Natural killer cell (primary cell): ENCODE results near the gene CHST8. TPM values are rescaled to one million over a fixed set of nuclear protein-coding genes. Genes with fewer than 3 reads are reported as not detected.

Experiments
- ATAC-seq, 3 donors: fragments of 150-1000 bp in 2 of 3; fragments of 200-7000 bp in 1 of 3; cut with Tn5 transposase; 1 replicate in 1 of 3; 2 replicates in 2 of 3; pipeline ENCODE4 v1.10.0; 2021; ENCODE audit warnings: mild to moderate bottlenecking in 2 of 3, moderate library complexity in 2 of 3
- DNase-seq, 2 donors: peaks; one replicate each; pipeline versions ENCODE4 v3.0.0 to v3.0.0-alpha.2; 2013 to 2021; ENCODE audit warnings: mixed read lengths in 1 of 2
- H3K27ac ChIP-seq: one replicate; pipeline ENCODE4 v1.5.1; 2013; ENCODE audit warnings: mild to moderate bottlenecking, low read length
- H3K27me3 ChIP-seq: one replicate; pipeline ENCODE4 v1.6.1; 2013; ENCODE audit warnings: low read length; ENCODE audit not compliant: control insufficient read depth, insufficient read depth
- H3K36me3 ChIP-seq: one replicate; pipeline ENCODE4 v1.6.1; 2013; ENCODE audit warnings: low read length; ENCODE audit not compliant: control insufficient read depth, insufficient read depth
- H3K4me1 ChIP-seq: one replicate; pipeline ENCODE4 v1.6.1; 2013; ENCODE audit warnings: low read length; ENCODE audit not compliant: control insufficient read depth, insufficient read depth
- H3K4me3 ChIP-seq: one replicate; pipeline ENCODE4 v1.5.1; 2013; ENCODE audit warnings: low read length
- H3K9me3 ChIP-seq: one replicate; pipeline ENCODE4 v1.6.1; 2013; ENCODE audit warnings: low read length; ENCODE audit not compliant: control insufficient read depth, insufficient read depth
- H3K27ac Mint-ChIP-seq, 2 donors: one replicate each; pipeline ENCODE4 v1.8.0; 2022; ENCODE audit warnings: mild to moderate bottlenecking in 2 of 2, mixed read lengths in 2 of 2, moderate library complexity in 1 of 2
- H3K27me3 Mint-ChIP-seq, 2 donors: one replicate each; pipeline ENCODE4 v1.8.0; 2022; ENCODE audit warnings: low read depth in 2 of 2, mixed read lengths in 2 of 2
- H3K36me3 Mint-ChIP-seq: one replicate; pipeline ENCODE4 v1.8.0; 2022; ENCODE audit warnings: mixed read lengths
- H3K4me1 Mint-ChIP-seq, 2 donors: one replicate each; pipeline ENCODE4 v1.8.0; 2022; ENCODE audit warnings: mixed read lengths in 2 of 2
- H3K4me3 Mint-ChIP-seq: one replicate; pipeline ENCODE4 v1.8.0; 2022; ENCODE audit warnings: mild to moderate bottlenecking, moderate library complexity, mixed read lengths
- H3K9me3 Mint-ChIP-seq, 2 donors: one replicate each; pipeline ENCODE4 v1.8.0; 2022; ENCODE audit warnings: mixed read lengths in 2 of 2
- WGBS: methylation state at CpG from one replicate; pipeline ENCODE4 v1.1.7; 2013; ENCODE audit warnings: missing lambda C conversion rate; ENCODE audit not compliant: insufficient coverage; 5-methylcytosine and 5-hydroxymethylcytosine counted together
- intact Hi-C: fragments of 100-400 bp; cut with micrococcal nuclease; formaldehyde crosslinking; loops from one replicate; pipeline ENCODE4 v1.14.2; 2022
- total RNA-seq, 4 donors: library from RNA; stranded (reverse); fragments of 120-200 nt in 1 of 4; gene quantifications; one replicate each; pipeline versions ENCODE4 v1.2.3 to v1.2.4, GENCODE V29; 2013 to 2022
- TF ChIP-seq, protein P1 (sequence below): fragments of 200-600 bp; IDR thresholded peaks from one replicate; pipeline ENCODE4 v1.8.0; 2022; ENCODE audit warnings: antibody characterized with exemption

The CHST8 gene
- total RNA-seq, 3 donors from 2014 or later (not counting 1 experiment from before 2014, with no cell fraction given): not detected

DNA sequence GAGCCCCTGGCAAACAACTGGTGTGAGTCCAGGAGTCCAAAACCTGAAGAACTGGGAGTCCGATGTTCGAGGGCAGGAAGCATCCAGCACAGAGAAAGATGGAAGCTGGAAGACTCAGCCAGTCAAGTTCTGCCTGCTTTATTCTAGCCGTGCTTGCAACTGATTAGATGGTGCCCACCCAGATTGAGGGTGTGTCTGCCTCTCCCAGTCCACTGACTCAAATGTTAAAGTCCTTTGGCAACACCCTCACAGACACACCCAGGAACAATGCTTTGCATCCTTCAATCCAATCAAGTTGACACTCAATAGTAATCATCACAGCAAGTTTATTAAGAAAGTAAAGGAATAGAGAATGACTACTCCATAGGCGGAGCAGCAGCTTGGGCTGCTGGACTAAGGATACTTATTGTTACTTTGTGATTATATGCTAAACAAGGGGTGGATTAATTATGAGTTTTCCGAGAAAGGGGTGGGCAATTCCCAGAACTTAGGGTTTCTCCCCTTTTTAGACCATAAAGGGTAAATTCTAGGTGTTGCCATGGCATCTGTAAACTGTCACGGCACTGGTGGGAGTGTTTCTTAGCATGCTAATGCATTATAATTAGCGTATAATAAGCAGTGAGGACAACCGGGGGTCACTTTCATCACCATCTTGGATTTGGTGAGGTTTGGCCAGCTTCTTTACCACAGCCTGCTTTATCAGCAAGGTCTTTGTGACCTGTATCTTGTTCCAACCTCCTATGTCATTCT is 109.3 kb downstream of the CHST8 start:
- H3K27ac Mint-ChIP-seq: no peak overlapping the region
- TF ChIP-seq, protein P1, sequence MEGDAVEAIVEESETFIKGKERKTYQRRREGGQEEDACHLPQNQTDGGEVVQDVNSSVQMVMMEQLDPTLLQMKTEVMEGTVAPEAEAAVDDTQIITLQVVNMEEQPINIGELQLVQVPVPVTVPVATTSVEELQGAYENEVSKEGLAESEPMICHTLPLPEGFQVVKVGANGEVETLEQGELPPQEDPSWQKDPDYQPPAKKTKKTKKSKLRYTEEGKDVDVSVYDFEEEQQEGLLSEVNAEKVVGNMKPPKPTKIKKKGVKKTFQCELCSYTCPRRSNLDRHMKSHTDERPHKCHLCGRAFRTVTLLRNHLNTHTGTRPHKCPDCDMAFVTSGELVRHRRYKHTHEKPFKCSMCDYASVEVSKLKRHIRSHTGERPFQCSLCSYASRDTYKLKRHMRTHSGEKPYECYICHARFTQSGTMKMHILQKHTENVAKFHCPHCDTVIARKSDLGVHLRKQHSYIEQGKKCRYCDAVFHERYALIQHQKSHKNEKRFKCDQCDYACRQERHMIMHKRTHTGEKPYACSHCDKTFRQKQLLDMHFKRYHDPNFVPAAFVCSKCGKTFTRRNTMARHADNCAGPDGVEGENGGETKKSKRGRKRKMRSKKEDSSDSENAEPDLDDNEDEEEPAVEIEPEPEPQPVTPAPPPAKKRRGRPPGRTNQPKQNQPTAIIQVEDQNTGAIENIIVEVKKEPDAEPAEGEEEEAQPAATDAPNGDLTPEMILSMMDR: no peak
- Histone ChIP-seq H3K4me1 (no peaks in the 10 kb centered on the region), H3K4me3 (no peak overlapping the region), H3K36me3 (no peaks in the 10 kb centered on the region), H3K27me3 (no peaks in the 10 kb centered on the region), H3K27ac (no peak overlapping the region), H3K9me3 (no peaks in the 10 kb centered on the region)
- H3K4me3 Mint-ChIP-seq: no peak overlapping the region
- 88% methylated on average over 8 of the region's 8 CpGs for WGBS
- DNase-seq (no peak), ATAC-seq (no peak)
- H3K9me3 Mint-ChIP-seq: no peaks in the 10 kb centered on the region
- no peaks in the 10 kb centered on the region for H3K4me1 Mint-ChIP-seq
- intact Hi-C loops: no loop called here
- H3K27me3 Mint-ChIP-seq: peaks cover 0 to 4% of the 10 kb centered on the region in 2 donors
- H3K36me3 Mint-ChIP-seq: no peaks in the 10 kb centered on the region

DNA sequence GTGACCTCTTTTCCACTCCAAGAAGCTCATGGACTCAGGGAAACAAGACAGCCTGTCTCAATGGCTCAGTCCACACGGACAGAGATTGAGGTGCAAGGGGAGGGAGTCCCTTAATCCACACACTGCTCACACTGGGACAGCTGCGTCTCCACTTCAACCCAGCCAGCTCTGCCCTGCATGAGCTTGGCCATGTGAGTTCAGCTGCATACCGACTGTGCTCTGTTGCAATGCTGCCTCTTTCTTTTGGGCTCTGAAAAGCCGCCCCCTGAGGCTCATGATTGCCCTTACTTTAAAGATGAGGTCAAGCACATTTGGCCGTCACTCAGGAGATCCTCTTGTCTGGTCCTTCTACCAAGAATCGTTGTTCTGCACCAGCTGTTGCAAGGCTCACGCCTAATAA is 110.1 kb downstream of the CHST8 start:
- ATAC-seq (no peak), DNase-seq (no peak)
- H3K27ac Mint-ChIP-seq: no peak overlapping the region
- Histone ChIP-seq H3K27ac (no peak overlapping the region), H3K36me3 (no peaks in the 10 kb centered on the region), H3K4me1 (no peaks in the 10 kb centered on the region), H3K27me3 (no peaks in the 10 kb centered on the region), H3K4me3 (no peak overlapping the region), H3K9me3 (no peaks in the 10 kb centered on the region)
- H3K27me3 Mint-ChIP-seq: peaks cover 0 to 4% of the 10 kb centered on the region in 2 donors
- TF ChIP-seq, protein P1: no peak
- no peaks in the 10 kb centered on the region for H3K9me3 Mint-ChIP-seq
- WGBS: 79% methylated on average over 7 of the region's 7 CpGs
- no peaks in the 10 kb centered on the region for H3K4me1 Mint-ChIP-seq
- no peaks in the 10 kb centered on the region for H3K36me3 Mint-ChIP-seq
- intact Hi-C loops: no loop called here
- no peak overlapping the region for H3K4me3 Mint-ChIP-seq

- H3K9me3 Mint-ChIP-seq: no peaks in the 10 kb centered on the region
- 38% methylated on average over 3 of the region's 3 CpGs for WGBS
- H3K27me3 Mint-ChIP-seq: peaks cover 0 to 8% of the 10 kb centered on the region in 2 donors
- DNase-seq: no peak
- H3K9me3 ChIP-seq: no peaks in the 10 kb centered on the region
- H3K27ac ChIP-seq: no peak overlapping the region
- intact Hi-C loops: no loop called here
- H3K4me1 Mint-ChIP-seq: no peaks in the 10 kb centered on the region
- H3K4me3 Mint-ChIP-seq: no peak overlapping the region
- TF ChIP-seq, protein P1: no peak
- no peak overlapping the region for H3K27ac Mint-ChIP-seq
- no peaks in the 10 kb centered on the region for H3K27me3 ChIP-seq
- no peak for ATAC-seq
- H3K36me3 ChIP-seq: no peaks in the 10 kb centered on the region
- no peaks in the 10 kb centered on the region for H3K4me1 ChIP-seq
- no peaks in the 10 kb centered on the region for H3K36me3 Mint-ChIP-seq
- no peak overlapping the region for H3K4me3 ChIP-seq
Observed at GRCh38 chr19:33734913-33735312, 113.2 kb downstream of the CHST8 start.

- Histone ChIP-seq H3K4me3 (no peak overlapping the region), H3K9me3 (no peaks in the 10 kb centered on the region), H3K27ac (no peak overlapping the region), H3K4me1 (no peaks in the 10 kb centered on the region), H3K36me3 (no peaks in the 10 kb centered on the region), H3K27me3 (no peaks in the 10 kb centered on the region)
- intact Hi-C loops: no loop called here
- TF ChIP-seq, protein P1: no peak
- Mint-ChIP-seq H3K36me3 (no peaks in the 10 kb centered on the region), H3K4me1 (no peaks in the 10 kb centered on the region), H3K27me3 (peaks cover 0 to 8% of the 10 kb centered on the region in 2 donors), H3K9me3 (no peaks in the 10 kb centered on the region), H3K27ac (no peak overlapping the region), H3K4me3 (no peak overlapping the region)
- ATAC-seq: no peak
- DNase-seq: no peak
- WGBS: 65% methylated on average over 6 of the region's 6 CpGs
Observed at GRCh38 chr19:33736158-33736557, 114.4 kb downstream of the CHST8 start.
